HG03342 (cell line): Measurements from ENCODE around the gene ADCY3.

Experiments
- ATAC-seq: cut with Tn5 transposase; IDR thresholded peaks from one replicate; pipeline ENCODE4 v1.9.1; 2021; ENCODE audit warnings: mild to moderate bottlenecking, moderate library complexity; ENCODE audit not compliant: unreplicated experiment

The ADCY3 gene

DNA sequence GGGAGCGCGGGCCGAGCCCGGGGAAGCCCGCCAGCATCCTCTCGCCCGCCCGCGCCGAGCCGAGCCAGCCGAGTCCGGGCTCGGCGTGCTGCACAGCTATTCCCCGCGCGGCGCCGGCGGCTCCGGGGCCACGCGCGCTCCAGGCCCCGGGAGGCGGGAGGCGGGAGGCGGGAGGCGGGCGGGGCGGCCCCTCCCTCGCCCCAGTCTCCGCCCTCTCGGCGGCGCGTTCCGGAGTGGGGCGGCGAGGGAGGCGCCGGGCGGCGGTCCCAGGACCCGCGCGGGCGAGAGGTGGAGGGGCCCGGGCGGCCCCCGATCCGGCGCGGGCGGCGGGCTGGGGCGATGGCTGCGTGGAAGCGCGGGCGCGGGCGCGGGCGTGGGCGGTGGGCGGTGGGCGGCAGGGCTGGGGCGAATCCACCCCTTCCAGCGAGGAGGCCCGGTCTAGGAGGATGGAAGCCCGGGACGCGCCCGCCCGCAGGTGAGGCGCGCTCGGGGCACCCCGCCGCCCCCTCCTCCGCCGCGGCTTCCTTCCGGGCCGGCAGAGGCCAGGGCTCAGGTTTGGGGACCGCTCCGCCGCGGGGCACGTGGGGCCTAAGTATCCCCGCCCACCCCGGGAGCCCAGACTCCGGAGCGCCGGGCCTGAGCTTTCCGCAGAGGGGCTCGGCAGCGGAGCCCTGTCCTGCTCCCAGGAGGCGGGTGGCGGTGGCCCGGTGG is at the start of gene ADCY3:
ADCY3 (minus strand) TSS at position 140 of the 711 bp plus-strand sequence. CDS start 1,250 bp downstream, outside the sequence.
- peak; percentile 53 for ATAC-seq

DNA sequence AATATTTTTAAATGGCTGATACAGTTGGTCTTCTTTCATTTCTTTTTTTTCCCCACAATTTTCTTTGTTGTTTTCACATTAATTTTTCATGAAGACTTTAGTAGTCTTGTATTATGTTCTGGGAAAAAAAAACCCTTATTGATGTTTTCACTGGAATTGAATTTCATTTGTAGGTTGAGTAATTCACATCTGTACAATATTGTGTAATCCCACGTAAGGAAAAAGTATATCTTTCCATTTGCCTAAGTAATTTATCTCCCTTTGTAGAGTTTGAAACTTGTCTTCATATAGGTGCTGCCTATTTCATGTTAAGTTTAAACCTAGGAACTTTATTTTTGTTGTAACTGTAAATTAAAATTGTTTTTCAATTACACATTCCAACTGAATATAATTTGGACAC is 49.7 kb upstream of the ADCY3 start:
- ATAC-seq: no peak

DNA sequence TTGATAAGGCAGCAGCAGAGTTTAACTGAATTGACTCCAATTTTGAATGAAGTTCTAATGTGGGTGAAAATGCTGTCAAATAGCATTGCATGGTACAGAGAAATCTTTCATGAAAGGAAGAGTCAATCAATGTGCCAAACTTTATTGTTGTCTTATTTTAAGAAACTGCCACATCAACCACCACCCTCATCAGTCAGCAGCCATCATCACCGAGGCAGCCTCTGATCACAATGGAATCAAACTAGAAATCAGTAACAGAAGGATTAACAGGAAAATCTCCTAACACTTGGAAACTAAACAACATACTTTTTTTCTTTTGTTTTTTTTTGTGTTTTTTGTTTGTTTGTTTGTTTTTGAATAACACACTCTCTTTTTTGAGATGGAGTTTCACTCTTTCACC is 41.9 kb upstream of the ADCY3 start:
- no peak for ATAC-seq

DNA sequence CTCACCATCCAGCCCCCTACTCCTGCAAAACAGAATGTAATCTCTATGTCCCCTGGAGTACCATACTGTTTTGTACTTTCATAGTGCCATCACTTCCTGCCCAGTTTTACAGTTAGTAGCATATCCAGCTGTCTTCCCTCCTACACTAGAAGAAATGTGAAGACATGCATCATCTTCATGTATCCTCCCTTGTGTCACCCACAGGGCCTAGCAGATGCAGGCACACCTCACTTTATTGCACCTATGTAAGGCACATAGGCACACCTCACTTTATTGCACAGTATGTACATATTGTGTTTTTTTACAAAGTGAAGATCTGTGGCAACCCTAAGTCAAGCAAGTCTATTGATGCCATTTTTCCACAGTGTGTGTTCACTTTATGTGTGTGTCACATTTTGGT is 39.7 kb upstream of the ADCY3 start:
- no peak for ATAC-seq

DNA sequence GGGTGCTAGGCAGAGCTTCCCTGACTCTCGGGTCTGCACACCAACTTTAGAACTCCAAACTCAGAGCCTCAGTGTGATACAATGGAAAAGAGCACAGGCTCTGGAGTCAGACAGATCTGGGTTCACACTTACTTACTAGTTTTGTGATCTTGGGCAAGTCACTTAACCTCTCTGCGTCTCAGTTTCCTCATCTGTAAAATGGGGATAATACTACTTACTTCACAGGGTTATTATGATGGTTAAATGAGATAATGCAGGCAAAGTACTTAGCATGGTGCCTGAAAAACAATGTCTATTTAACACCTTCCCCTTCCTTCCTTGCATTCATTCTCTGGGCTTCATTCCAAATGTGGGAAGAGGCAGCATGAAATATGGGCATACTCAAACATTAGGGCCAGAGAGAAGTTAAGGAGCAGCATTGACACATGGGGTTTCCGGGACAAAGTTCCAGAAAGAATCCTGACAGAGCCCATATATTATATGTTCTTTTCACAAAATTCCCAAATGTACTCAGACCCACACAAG is 38.4 kb upstream of the ADCY3 start:
- ATAC-seq: no peak

DNA sequence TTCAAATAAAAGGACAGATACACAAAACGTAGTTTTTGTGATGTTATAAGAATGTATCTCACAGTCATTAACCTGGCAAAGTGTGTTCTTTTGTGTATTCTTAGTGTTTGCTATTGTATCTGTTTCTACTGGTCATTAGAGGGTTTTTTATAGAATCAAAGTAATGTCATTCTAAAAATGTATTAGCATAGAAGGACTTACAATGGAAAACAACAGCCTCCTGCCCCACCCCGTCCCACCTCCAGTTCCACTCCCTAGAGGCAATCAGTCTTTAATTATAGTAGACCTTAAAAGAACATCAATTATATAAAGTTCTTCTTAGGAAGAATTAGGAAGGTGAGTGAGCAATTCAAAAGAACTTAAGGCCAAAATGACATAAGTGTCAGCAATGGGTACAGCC is 37.9 kb upstream of the ADCY3 start:
- ATAC-seq: no peak

DNA sequence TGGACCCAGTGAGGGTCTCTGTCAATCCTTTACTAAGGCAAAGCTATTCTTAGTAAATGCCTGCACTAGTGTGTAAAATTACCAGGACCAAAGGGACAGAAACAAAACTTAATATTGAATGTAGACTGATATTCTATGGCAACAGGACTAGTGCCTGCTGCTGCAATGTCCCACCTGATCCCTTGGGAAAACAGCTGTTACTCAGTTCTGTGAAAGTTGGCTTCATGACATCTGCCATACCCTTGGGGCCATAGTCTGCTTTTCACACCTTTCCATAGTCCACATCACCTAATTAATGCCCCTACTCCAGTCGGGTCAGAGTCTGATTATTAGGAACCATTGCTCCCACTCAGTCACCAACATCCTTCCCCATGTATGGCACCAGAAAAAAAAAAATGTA is 37.2 kb upstream of the ADCY3 start:
- no peak for ATAC-seq

DNA sequence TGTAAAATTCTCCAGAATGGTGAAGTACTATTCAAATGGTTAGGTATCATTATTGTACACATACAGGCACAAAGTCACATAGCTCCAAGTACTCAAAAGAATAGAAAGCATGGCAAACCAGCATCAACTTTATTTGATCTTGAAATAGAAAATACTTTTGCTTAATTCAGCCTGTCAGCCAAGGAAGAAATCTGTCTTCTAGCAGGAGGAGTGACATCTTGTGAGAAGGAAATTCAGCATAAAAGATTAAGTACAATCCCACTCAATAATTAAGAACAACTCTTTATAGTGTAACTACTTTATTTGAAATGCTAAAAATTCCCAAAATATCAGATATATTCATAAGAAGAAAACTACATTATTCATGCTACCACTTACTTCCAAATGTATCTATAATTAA is 35.9 kb upstream of the ADCY3 start:
- no peak for ATAC-seq

DNA sequence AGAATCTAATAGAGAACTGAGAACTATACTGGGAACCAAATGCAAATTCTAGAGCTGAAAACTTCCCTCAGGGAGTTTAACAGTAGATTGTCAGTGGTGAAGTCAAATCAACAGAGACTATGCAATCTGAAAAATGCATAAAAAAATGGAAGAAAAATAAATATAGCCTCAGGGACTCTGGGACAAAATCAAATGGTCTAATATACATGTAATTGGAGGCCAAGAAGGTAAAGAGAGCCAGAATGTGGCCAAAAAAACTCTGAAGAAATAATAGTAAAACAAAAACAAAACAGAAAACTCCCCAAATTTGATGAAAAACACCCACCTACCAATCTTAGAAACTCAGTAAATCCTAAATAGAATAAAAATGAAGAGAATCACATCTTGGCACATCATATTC is 35.2 kb upstream of the ADCY3 start:
- ATAC-seq: no peak

DNA sequence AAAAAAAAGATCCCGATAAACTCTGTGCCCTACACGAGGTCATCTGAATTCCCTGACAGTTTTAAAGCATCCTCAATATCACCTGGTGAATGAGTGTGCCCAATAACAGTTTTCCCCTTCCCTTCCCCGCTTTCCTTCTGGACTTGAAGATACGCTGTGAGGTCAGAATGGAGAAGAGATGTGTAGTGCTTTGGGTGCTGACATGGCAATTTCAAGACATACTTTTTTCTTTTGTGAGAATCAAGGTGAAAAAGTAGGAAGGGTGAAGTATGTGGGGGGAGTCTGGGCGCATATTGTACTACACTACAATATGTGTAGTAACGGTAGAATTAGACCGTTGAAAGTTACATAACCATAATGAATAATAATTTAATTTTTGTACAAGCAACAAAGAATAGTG is 30.1 kb upstream of the ADCY3 start:
- ATAC-seq: no peak

DNA sequence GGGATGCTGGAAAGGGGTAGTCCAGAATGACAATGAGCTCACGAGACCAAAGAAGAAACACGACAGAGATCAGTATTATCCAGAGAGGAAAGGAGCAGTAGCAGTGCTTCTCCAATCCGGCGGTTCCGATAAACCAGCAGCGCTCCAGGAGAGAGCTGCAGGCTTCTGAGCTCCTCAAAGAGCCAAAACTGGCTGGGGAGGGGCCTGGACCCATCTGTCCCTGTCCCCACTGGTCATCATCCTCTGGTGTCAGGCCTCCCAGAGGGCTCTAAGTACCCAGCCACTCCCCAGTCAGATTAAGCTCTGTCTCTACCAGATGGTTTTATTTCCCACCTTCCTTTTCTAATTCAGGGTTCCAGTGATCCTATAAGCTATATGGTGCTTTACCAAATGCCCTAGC is 28.5 kb upstream of the ADCY3 start:
- no peak for ATAC-seq

DNA sequence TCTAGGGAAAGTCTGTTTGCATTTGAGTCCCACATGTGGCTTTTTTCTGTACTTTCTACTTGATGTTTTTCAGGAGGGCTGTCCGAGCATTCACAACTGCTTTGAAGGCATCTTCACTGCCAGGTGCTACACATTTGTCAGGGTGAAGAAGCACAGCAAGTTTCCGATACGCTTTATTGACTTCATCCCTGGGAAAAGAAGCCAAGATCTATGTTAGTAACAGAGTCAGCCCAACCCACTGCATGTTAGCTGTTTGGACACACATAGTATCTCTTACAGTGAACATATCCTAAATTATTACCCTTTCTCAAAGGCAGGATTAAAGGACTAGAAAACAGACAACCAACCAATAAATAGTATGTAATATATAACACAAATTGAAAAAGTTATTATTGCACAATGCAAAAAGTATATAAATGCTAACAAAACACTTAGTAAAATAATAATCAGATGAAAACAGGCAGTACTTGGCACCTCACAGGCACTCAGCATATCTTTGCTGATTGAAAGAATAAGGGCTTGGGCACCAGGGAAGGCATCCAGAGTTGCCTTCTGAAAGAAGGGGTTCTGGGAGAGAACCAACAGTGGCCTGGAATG is 27.6 kb upstream of the ADCY3 start:
- no peak for ATAC-seq

DNA sequence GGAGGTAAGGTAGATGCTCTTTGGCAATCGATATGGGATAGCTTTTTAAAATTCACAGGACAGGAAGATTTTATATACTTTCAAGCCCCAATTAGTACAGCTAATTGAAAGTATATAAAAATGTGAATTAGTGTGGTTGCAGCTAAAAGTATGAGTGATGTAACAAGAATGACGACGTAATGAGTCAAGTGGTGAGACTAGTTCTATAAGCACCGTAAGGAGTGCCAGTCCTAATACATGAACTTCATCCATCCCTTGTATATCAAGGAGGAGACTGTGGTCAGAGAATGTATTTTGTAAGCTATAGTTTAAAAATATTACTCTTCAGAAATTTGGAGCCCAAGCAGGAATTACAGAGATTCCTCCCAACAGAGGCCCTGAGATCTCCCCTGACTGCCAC is 25.9 kb upstream of the ADCY3 start:
- ATAC-seq: no peak

DNA sequence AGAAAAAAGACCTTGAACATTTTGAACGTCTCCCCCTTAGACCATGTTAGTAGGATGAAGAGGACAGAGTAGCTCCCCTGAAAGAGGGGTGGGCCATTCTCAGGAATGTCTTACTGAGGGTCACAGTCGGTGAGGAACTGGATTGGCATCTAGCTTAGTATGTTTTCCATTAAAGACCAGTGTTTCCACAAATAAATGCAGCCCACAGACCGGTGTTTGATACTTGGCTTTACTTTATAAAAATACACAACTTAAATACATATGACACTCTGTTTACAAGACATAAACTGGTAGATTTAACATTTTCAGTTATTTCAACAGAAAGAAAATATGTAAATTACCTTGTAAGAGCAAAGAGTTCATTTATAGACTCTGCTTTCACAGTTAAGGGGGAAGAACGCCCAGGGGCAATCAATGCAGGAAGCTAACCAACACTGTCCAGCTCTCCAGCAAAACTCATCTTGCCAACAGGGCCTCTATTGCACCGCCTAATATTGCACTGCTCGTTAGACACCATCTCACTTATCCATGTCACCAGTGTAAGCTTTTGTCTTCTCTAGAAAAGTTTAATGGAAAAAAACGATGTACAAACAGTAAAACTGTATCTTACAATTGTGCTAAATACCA is 23.5 kb upstream of the ADCY3 start:
- no peak for ATAC-seq

DNA sequence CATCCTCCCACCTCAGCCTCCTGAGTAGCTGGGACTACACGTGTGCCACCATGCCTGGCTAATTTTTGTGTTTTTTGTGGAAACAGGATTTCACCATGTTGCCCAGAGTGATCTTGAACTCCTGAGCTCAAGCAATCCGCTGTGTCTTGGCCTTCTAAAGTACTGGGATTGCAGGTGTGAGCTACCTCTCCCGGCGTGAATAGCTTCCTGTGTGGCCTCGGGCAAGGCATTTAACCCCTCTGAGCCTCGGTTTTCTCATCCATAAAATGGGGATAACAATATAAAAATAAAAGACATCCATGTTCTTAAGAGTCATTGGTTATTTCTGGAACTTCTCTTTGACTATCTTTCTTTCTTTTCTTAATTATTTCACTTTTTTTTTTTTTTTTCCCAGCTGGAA is 19.3 kb upstream of the ADCY3 start:
- ATAC-seq: no peak

DNA sequence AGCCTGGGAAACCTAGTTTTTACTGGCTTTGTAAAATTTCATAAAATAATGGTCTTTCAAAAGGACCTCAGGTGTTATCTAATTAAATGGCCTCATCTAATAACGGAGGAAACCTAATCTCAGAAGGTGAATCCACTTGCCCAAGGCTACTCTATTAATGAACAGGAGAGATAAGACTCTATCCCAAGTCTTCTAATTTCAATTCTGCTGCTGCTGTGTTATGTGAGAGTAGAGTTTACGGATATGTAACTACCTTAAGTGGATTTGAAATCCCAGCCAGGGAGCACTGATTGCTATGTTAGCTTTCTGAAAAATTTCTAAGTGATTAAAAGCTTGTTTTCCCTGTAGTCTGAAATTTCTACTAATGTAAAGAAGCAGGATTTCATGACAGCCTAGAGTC is 17.2 kb upstream of the ADCY3 start:
- ATAC-seq: no peak

DNA sequence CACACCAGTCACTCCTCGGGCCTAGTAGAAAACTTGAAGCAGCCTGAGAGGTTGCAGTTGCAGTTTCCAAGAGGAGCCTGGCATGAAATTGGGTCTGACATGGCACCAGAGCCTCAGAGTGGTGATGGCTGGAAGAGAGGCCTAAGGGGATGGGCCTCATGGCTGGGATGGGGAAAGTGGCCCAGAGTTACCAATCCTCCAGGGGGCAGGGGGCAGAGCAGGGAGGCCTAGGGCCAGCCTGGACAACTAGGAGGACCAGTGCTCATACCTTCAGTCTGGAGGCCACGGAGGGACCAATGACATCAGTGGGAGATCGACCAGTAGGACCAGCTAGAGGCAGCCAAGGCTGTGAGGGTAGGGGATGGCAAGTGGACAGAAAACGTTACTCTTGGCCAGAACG is 15.1 kb upstream of the ADCY3 start:
- ATAC-seq: no peak

DNA sequence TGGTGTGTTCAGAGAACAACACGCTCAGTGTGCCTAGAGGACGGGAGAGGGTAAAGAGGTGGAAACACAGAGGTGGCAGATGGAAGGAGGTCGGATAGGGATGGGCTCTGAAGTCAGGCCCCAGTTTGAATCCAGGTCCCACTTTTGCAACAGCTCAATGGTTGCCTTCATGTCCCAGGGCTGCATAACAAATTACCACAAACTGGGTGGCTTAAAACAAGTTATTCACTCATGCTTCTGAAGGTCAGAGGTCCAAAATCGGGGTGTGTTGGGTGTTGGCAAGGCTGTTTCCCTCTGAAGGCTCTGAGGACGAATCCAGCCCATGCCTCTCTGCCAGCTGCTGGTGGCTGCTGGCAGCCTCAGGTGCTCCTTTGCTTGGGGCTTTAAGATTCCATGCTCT is 12.7 kb upstream of the ADCY3 start:
- no peak for ATAC-seq

DNA sequence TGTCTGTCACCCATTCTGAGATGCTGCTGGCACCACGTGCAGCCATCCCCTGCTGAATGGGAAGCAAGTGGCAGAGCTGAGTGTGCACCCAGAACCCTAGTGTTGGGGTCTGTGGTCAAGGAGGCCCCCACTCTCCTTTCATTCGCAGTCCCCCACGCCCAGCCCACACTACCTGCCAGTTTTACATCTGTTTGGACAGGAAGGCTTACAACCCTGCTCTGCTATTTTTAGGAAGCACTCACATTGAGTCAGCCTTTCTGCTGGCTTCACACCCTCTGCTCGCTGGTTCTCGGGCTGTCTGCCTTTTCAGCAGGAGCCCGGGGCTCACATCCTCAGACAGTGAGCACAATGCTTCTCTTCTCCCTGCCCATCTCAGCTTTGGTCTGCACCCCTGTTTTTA is 10.7 kb upstream of the ADCY3 start:
- peak; percentile 76 for ATAC-seq

DNA sequence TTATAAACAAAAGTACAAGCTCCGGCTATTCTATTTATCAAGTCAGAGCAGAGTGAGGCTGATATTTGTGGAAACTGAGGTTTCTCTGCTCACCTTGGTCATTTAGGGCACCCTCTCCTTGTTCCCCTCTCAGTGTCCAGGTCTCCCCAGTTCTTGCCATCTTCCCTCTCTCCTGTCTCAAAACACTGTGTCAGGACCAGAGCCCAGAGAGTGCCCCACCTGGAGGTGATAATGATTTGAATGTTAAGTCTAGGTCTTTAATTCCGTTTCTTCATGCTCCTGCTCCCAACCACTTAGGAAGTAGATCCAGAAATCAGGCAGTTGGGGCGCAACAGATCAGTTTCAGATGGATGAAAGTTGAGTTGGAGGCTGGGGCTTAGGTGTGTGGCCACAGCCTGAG is 9.2 kb upstream of the ADCY3 start:
- no peak for ATAC-seq

DNA sequence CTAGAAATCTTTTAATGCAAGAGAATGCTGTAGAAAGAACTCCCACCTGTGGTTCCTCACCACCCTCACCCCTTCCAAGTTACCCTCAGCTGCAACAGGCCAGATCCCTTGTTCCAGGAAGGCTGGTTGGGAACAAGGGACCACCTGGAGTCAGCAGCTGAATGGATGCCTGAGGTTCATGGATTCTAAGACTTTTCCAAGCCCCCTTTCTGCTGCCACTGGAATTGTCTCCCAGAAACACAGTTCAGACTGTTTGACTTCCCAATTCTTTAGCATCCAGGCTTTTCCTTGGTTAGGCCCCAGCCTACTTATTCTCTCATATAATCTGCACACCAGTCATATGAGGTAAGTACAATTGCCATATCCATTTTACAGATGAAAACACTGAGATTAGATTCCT is 8.0 kb upstream of the ADCY3 start:
- no peak for ATAC-seq

DNA sequence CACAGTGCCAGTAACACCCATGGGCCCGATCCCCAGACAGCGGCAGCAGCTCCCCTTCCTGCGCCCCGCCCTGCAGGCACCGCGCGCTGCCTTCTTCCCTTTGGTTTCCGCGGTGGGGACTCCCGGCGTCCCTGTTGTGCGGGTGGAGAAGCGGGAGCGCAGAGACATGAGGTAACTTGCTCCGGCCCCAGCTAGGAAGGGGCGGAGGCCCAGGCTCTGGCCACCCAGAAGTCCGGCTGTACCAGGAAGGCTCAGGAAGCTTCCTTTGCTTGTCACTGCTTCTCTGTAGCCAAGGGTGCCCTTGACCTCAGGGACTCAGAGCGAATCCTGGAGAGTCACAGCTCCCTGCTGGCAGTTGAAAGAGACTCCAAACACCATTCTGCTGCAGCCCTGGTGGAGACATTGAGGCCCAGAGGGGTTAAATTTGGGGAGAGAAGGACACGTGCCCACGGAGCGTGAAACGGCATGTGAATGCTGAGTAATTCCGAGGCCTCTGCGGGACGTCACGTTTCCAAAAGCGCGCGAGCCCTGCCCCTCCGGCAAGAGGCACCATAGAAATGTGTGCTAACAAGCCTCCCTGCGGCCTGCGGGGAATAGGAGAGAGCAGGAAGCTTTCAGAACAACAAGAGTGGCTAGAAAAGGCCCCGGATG is 6.7 kb upstream of the ADCY3 start:
- no peak for ATAC-seq
